GM18870 (cell line): Measurements from ENCODE around the gene ZNF664.

Source experiments
- ATAC-seq: cut with Tn5 transposase; IDR thresholded peaks from one replicate; pipeline ENCODE4 v1.9.1; 2021; ENCODE audit warnings: moderate library complexity; ENCODE audit not compliant: unreplicated experiment

ZNF664 gene

DNA sequence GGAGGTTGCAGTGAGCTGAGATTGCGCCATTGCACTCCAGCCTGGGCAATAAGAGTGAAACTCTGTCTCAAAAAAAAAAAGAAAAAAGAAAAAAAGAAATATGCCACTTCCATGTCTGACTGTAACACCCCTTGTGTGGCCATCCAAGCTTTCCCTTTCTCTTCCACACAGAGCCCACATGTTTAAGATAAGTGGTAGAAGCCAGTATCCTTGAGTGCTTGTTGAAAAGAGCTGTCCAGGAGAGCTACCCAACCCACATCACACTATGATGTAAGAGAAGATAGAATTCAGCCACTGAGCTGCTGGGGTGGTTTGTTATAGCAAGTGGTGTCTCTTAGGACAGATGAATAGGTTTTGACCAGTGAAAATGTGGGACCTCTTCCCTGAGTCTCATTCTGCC lies 82.1 kb downstream of the ZNF664 start:
- ATAC-seq, result no peak

DNA sequence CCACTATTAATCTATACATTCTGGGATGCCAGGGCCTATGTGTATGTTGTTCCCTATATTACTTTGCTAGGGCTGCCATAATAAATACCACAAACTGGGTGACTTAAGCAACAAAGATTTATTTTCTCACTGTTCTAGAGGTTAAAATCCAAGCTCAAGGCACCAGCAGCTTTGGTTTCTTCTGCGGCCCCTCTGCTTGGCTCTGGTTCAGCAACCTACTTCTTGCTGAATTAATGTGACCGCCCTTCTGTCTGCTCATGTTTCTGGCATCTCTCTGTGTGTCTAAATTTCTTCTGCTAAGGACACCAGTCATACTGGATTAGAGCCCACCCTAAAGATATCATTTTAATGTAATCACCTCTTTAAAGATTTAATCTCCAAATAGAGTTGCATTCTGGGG lies 84.7 kb downstream of the ZNF664 start:
- ATAC-seq, result no peak

GRCh38 chr12:124059752-124060151 lies 86.7 kb downstream of the ZNF664 start:
- ATAC-seq, result no peak
